Right lobe of liver (tissue), 6 donors: ENCODE measurements around the gene ACIN1. TPM values are rescaled to one million over a fixed set of nuclear protein-coding genes. Genes with fewer than 3 reads are reported as not detected.
A peak's percentile ranks its signal among the peaks of the same experiment; 100 is the strongest.

Experiments used
- ATAC-seq, 4 donors: fragments of 200-7000 bp; cut with Tn5 transposase; one replicate each; pipeline ENCODE4 v1.9.1; 2020; ENCODE audit warnings: mild to moderate bottlenecking in 4 of 4, moderate library complexity in 4 of 4
- DNase-seq, 3 donors: peaks; one replicate each; pipeline ENCODE4 v3.0.0-alpha.2; 2020
- H3K27ac ChIP-seq, 3 donors: fragments of 200-600 bp; one replicate each; pipeline ENCODE4 v1.8.0; 2022
- H3K27me3 ChIP-seq, 2 donors: fragments of 200-600 bp; one replicate each; pipeline ENCODE4 v1.8.0; 2022
- H3K36me3 ChIP-seq, 4 donors: fragments of 200-600 bp; sonication (generic) in 1 of 4; one replicate each; pipeline versions ENCODE4 v1.5.1 to v1.8.0; 2017 to 2022; ENCODE audit warnings: control low read depth in 1 of 4
- H3K4me1 ChIP-seq, 4 donors: fragments of 200-600 bp; sonication (generic) in 1 of 4; one replicate each; pipeline versions ENCODE4 v1.5.1 to v1.8.0; 2017 to 2022; ENCODE audit warnings: control low read depth in 1 of 4
- H3K4me3 ChIP-seq, 3 donors: fragments of 200-600 bp; one replicate each; pipeline ENCODE4 v1.8.0; 2022
- H3K9me3 ChIP-seq, 4 donors: fragments of 200-600 bp; sonication (generic) in 1 of 4; one replicate each; pipeline versions ENCODE4 v1.5.1 to v1.8.0; 2017 to 2022; ENCODE audit warnings: control low read depth in 1 of 4
- POLR2A ChIP-seq: fragments of 450-650 bp; IDR thresholded peaks from one replicate; pipeline ENCODE4 v1.6.1; 2017; ENCODE audit warnings: antibody characterized with exemption, mild to moderate bottlenecking
- WGBS: methylation state at CpG from one replicate; pipeline ENCODE4 v1.1.6; 2018; ENCODE audit warnings: low coverage, low lambda C conversion rate; ENCODE audit not compliant: insufficient coverage; ENCODE audit errors: missing lambda C conversion rate; 5-methylcytosine and 5-hydroxymethylcytosine counted together
- intact Hi-C, 2 donors: fragments of 100-400 bp; cut with DNase I; formaldehyde crosslinking; loops; one replicate each; pipeline versions ENCODE4 v1.11.2 to v1.14.1; 2022
- long read RNA-seq: library from polyadenylated mRNA; unstranded; transcript quantifications from one replicate; pipeline ENCODE4 v2.0.0, GENCODE V29; 2019
- total RNA-seq, 6 experiments: library from RNA; depleted of rRNA in 2 of 6; stranded (reverse); fragments of >200 nt in 2 of 6; fragmentation: NEBNext Ultra II Directional in 3 of 6; extraction: Animal tissue kit (Norgen Biotek cat#: 25700) in 3 of 6; gene quantifications; one replicate each; pipeline versions ENCODE4 v1.1.0 to v1.2.4, GENCODE V29; 2016 to 2023
- TF ChIP-seq, protein P1 (sequence below), 4 donors: fragments of 200-600 bp in 3 of 4; fragments of 450-650 bp in 1 of 4; IDR thresholded peaks; one replicate each; pipeline versions ENCODE4 v1.5.1 to v1.8.0; 2016 to 2022; ENCODE audit warnings: antibody characterized with exemption in 4 of 4, mild to moderate bottlenecking in 2 of 4
- donor health status: DM: no; HTN: yes; CAD: no.
- donor health status: DM: no; HTN: no; CAD: no.
- donor health status: DM: no; HTN: no; CAD: no.
- donor health status: DM: no; HTN: yes; CAD: no.
- donor health status: DM: no; HTN: yes; CAD: no.

Gene ACIN1, protein sequence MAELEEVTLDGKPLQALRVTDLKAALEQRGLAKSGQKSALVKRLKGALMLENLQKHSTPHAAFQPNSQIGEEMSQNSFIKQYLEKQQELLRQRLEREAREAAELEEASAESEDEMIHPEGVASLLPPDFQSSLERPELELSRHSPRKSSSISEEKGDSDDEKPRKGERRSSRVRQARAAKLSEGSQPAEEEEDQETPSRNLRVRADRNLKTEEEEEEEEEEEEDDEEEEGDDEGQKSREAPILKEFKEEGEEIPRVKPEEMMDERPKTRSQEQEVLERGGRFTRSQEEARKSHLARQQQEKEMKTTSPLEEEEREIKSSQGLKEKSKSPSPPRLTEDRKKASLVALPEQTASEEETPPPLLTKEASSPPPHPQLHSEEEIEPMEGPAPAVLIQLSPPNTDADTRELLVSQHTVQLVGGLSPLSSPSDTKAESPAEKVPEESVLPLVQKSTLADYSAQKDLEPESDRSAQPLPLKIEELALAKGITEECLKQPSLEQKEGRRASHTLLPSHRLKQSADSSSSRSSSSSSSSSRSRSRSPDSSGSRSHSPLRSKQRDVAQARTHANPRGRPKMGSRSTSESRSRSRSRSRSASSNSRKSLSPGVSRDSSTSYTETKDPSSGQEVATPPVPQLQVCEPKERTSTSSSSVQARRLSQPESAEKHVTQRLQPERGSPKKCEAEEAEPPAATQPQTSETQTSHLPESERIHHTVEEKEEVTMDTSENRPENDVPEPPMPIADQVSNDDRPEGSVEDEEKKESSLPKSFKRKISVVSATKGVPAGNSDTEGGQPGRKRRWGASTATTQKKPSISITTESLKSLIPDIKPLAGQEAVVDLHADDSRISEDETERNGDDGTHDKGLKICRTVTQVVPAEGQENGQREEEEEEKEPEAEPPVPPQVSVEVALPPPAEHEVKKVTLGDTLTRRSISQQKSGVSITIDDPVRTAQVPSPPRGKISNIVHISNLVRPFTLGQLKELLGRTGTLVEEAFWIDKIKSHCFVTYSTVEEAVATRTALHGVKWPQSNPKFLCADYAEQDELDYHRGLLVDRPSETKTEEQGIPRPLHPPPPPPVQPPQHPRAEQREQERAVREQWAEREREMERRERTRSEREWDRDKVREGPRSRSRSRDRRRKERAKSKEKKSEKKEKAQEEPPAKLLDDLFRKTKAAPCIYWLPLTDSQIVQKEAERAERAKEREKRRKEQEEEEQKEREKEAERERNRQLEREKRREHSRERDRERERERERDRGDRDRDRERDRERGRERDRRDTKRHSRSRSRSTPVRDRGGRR
- total RNA-seq = 10 to 100 TPM; 40.5 to 66.1 (median 52.9) TPM
- long read RNA-seq, partial matches to known transcripts = 5 of 6 reads
- long read RNA-seq, other reads (novel, unspliced or antisense) = 1 of 6 reads

DNA sequence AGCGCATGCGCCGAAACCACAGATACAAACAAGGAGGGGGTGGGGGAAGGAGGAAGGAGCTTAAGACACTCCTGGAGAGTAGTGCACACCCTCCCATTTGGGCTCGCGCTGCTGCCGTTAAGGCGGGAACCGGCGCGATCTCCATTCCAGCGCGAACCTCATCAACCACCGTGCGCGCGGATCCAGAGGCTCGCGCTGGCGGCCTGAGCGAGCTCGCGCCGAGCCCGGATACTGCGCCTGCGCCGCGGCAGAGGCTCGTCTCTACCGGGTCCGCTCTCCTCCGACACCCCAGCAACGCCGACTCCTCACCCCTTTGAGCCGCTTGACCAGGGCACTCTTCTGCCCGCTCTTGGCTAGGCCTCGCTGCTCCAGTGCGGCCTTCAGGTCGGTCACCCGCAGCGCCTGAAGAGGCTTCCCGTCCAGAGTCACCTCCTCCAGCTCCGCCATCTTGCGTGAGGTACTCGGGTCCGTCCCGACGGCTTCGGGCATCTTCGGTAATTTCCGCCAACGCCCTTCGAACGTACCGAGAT is at the start of gene ACIN1:
ACIN1 (minus strand) TSS at position 471 of the 530 bp plus-strand sequence; CDS start at position 447, 24 bp downstream.
- peak; percentile 59 to 71 (median 70) for ATAC-seq
- Histone ChIP-seq H3K27me3 (no peaks in the 10 kb centered on the region), H3K27ac (peak within 1 kb of the TSS; percentile 95 to 99 (median 97)), H3K4me1 (peaks cover 0 to 35% (median 8%) of the 10 kb centered on the region in 4 donors), H3K9me3 (no peaks in the 10 kb centered on the region), H3K36me3 (peaks cover 6 to 41% (median 12%) of the 10 kb centered on the region in 4 donors), H3K4me3 (peak within 1 kb of the TSS; percentile 79 to 91 (median 86))
- intact Hi-C loops = no loop called here
- TF ChIP-seq POLR2A = peak; percentile 3
- TF ChIP-seq, protein P1, sequence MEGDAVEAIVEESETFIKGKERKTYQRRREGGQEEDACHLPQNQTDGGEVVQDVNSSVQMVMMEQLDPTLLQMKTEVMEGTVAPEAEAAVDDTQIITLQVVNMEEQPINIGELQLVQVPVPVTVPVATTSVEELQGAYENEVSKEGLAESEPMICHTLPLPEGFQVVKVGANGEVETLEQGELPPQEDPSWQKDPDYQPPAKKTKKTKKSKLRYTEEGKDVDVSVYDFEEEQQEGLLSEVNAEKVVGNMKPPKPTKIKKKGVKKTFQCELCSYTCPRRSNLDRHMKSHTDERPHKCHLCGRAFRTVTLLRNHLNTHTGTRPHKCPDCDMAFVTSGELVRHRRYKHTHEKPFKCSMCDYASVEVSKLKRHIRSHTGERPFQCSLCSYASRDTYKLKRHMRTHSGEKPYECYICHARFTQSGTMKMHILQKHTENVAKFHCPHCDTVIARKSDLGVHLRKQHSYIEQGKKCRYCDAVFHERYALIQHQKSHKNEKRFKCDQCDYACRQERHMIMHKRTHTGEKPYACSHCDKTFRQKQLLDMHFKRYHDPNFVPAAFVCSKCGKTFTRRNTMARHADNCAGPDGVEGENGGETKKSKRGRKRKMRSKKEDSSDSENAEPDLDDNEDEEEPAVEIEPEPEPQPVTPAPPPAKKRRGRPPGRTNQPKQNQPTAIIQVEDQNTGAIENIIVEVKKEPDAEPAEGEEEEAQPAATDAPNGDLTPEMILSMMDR (IDR thresholded peaks at IDR 0.05) = no peak
- peak in 2 of 3 donors; percentile 76 to 98 for DNase-seq
- WGBS = 0% methylated on average over 3 of the region's 55 CpGs

DNA sequence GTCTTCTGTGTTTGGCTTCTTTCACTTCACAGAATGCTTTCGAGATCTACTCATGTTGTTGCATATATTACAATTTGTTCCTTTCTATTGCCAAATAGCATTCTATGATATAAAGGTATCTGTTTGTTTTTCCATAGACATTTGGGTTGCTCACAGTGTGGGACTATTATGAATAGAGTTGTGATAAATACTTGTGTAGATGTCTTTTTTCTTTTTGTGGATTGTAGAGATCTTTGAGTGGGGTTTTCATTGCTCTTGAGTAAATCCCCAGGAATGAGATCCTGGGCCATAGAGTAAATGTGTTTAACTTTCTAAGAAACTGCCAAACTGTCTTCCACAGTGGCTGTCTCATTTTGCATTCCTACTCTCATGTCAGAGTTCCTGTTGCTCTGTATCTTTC is 49.0 kb upstream of the ACIN1 start:
- intact Hi-C loops = no loop called here
- Histone ChIP-seq H3K9me3 (no peaks in the 10 kb centered on the region), H3K4me1 (no peaks in the 10 kb centered on the region), H3K36me3 (no peaks in the 10 kb centered on the region), H3K27ac (no peak overlapping the region), H3K4me3 (no peak overlapping the region), H3K27me3 (no peaks in the 10 kb centered on the region)
- DNase-seq (no peak), ATAC-seq (no peak)
- 57% methylated on average over 1 of the region's 1 CpG for WGBS
- TF ChIP-seq POLR2A = no peak
- TF ChIP-seq, protein P1 (IDR thresholded peaks at IDR 0.05) = no peak

DNA sequence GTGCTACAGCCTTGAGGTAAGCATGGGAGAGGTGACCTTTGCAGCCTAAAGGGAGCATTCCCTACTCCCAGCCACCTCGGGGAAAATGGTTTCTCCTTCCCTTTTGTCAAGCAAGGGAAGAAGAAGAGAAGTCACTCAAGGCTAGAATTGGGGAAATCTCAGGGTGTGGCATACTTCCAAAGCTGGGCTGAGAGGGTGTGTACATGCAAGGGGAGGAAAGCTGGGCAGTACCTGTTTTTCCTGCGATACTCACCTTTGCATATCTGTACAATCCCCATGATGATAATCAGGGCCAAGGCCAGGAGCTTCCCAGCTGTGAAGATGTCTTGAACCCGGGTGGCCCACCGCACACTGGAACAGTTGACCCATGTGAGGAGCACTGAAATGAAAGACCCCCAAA is 47.9 kb upstream of the ACIN1 start:
- intact Hi-C loops = no loop called here

More for the DNA sequence above, 47.9 kb upstream of the ACIN1 start:
- Histone ChIP-seq H3K36me3 (no peaks in the 10 kb centered on the region), H3K27me3 (no peaks in the 10 kb centered on the region), H3K4me1 (no peaks in the 10 kb centered on the region), H3K9me3 (no peaks in the 10 kb centered on the region), H3K27ac (no peak overlapping the region), H3K4me3 (no peak overlapping the region)
- WGBS = 18% methylated on average over 1 of the region's 4 CpGs
- DNase-seq (no peak), ATAC-seq (no peak)
- no peak for TF ChIP-seq POLR2A
- TF ChIP-seq, protein P1 (IDR thresholded peaks at IDR 0.05) = no peak
